H1 (cell line): ENCODE data around the gene NKAIN1. TPM values are rescaled to one million over a fixed set of nuclear protein-coding genes. Genes with fewer than 3 reads are reported as not detected.

Source experiments
- CHD2 ChIP-seq: IDR thresholded peaks from 2 replicates; pipeline ENCODE4 v1.6.1; 2012; ENCODE audit warnings: low read length, improper control_type of control experiment
- CREB1 ChIP-seq: IDR thresholded peaks from 2 replicates; pipeline ENCODE4 v1.6.1; 2012; ENCODE audit warnings: inconsistent platforms
- EZH2 ChIP-seq: fragments of 200-600 bp; sonication (generic); IDR thresholded peaks from 2 replicates; pipeline ENCODE4 v1.7.1; 2012; ENCODE audit warnings: low read depth, mild to moderate bottlenecking, moderate library complexity, low read length, inconsistent platforms; ENCODE audit not compliant: severe bottlenecking
- HDAC2 ChIP-seq, 2 experiments: fragments of 300-600 bp in 1 of 2; sonication (generic) in 1 of 2; IDR thresholded peaks; 2 replicates each; pipeline ENCODE4 v1.6.1; 2011 to 2012; ENCODE audit warnings: low read depth in 2 of 2, low read length in 2 of 2, mild to moderate bottlenecking in 2 of 2, moderate library complexity in 2 of 2, borderline replicate concordance in 1 of 2, inconsistent platforms in 1 of 2
- JUND ChIP-seq: IDR thresholded peaks from 2 replicates; pipeline ENCODE4 v1.6.1; 2011; ENCODE audit warnings: mild to moderate bottlenecking, improper control_type of control experiment, low read length
- KDM1A ChIP-seq: fragments of 200-600, 300-600 bp; sonication (generic); IDR thresholded peaks from 2 replicates; pipeline ENCODE4 v1.7.1; 2016; ENCODE audit warnings: mild to moderate bottlenecking, low read length, borderline replicate concordance
- NANOG ChIP-seq: IDR thresholded peaks from 2 replicates; pipeline ENCODE4 v1.6.1; 2011; ENCODE audit warnings: low read length, low read depth, mild to moderate bottlenecking, inconsistent platforms; ENCODE audit not compliant: insufficient read depth, poor library complexity, severe bottlenecking
- POLR2A ChIP-seq, 2 experiments: IDR thresholded peaks; 1 replicate in 1 of 2; 2 replicates in 1 of 2; pipeline ENCODE4 v1.6.1; 2011; ENCODE audit warnings: low read depth in 2 of 2, low read length in 2 of 2, mild to moderate bottlenecking in 2 of 2; ENCODE audit errors: control extremely low read depth in 1 of 2
- RBBP5 ChIP-seq: IDR thresholded peaks from 2 replicates; pipeline ENCODE4 v1.7.1; 2012; ENCODE audit warnings: low read depth, mild to moderate bottlenecking, inconsistent platforms, low read length, moderate library complexity, borderline replicate concordance
- RNF2 ChIP-seq: fragments of 200-900, 300-1000 bp; sonication (generic); IDR thresholded peaks from 2 replicates; pipeline ENCODE4 v1.7.1; 2016; ENCODE audit warnings: borderline replicate concordance, low read depth, mild to moderate bottlenecking, antibody characterized with exemption, low read length; ENCODE audit not compliant: poor library complexity, severe bottlenecking; ENCODE audit errors: missing control alignments
- SIN3A ChIP-seq, 2 experiments: IDR thresholded peaks in 1 of 2; conservative IDR thresholded peaks in 1 of 2; 2 replicates each; pipeline ENCODE4 v1.6.1; 2011 to 2012; ENCODE audit warnings: low read length in 2 of 2, improper control_type of control experiment in 1 of 2, low read depth in 1 of 2, mild to moderate bottlenecking in 1 of 2
- SUZ12 ChIP-seq: fragments of 200-600 bp; sonication (generic); IDR thresholded peaks from 2 replicates; pipeline ENCODE4 v1.6.1; 2012; ENCODE audit warnings: mild to moderate bottlenecking, inconsistent platforms, low read length, moderate library complexity, mixed read lengths
- TBP ChIP-seq: IDR thresholded peaks from 2 replicates; pipeline ENCODE4 v1.6.1; 2011; ENCODE audit warnings: low read depth, low read length, improper control_type of control experiment
- polyA plus RNA-seq, 7 experiments: library from polyadenylated mRNA; depleted of rRNA in 3 of 7; stranded (reverse) in 5 of 7; unstranded in 2 of 7; fragments of >200 nt in 5 of 7; fragments of 200-250 nt in 2 of 7; gene quantifications; 1 replicate in 5 of 7; 2 replicates in 1 of 7; 4 replicates in 1 of 7; pipeline versions ENCODE4 v1.2.1 to v1.2.3, GENCODE V29; 2011 to 2013; ENCODE audit warnings: missing spikeins in 2 of 7, mixed read lengths in 2 of 7
- total RNA-seq: library from RNA; stranded (reverse); fragmentation: NEBNext Ultra II Directional; extraction: Animal tissue kit (Norgen Biotek cat#: 25700); gene quantifications from 2 replicates; pipeline ENCODE4 v1.2.1, GENCODE V29; 2021
- TF ChIP-seq, protein P1 (sequence below), 3 experiments: IDR thresholded peaks; 1 replicate in 2 of 3; 2 replicates in 1 of 3; pipeline versions ENCODE4 v1.5.1 to v1.6.1; 2011; ENCODE audit warnings: low read length in 3 of 3, mild to moderate bottlenecking in 3 of 3, inconsistent platforms in 2 of 3, low read depth in 1 of 3, moderate library complexity in 1 of 3; ENCODE audit not compliant: insufficient read depth in 1 of 3; ENCODE audit errors: control extremely low read depth in 1 of 3

NKAIN1 gene
- total and polyA plus RNA-seq, 2 of the 8 experiments (the other 6 are each of a cell fraction or from before 2014, with no cell fraction given) = 59.3 to 66.9 TPM

DNA sequence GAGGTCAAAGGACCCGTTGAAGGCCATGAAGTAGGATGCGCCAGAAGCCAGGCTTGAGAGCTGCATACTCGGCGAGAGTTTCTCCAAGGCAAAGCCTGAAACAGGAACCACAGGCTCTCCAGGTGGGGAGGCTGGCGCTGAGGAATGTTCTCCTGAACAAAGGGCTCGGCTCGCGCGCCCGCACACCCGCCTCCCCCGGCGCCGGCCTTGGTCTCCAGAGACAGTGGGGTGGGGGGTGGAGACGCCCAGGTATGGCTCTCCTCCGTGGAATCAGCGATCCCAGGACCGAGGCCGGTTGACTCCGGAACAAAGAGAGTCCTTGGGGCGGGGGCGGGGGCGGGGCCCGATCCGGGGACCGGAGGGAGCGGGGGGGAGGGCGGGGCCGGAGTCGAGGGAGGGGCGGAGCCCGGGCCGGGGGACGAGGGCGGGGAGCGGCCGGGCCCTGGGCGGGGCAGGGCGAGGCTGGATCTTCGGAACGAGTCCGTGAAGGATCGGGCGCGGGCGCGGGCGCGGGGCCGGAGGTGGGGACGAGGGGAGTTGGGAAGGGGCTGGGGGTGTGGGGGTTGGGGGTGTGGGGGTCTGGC lies 85.0 kb downstream of the NKAIN1 start (continued):
- TF ChIP-seq, protein P1, sequence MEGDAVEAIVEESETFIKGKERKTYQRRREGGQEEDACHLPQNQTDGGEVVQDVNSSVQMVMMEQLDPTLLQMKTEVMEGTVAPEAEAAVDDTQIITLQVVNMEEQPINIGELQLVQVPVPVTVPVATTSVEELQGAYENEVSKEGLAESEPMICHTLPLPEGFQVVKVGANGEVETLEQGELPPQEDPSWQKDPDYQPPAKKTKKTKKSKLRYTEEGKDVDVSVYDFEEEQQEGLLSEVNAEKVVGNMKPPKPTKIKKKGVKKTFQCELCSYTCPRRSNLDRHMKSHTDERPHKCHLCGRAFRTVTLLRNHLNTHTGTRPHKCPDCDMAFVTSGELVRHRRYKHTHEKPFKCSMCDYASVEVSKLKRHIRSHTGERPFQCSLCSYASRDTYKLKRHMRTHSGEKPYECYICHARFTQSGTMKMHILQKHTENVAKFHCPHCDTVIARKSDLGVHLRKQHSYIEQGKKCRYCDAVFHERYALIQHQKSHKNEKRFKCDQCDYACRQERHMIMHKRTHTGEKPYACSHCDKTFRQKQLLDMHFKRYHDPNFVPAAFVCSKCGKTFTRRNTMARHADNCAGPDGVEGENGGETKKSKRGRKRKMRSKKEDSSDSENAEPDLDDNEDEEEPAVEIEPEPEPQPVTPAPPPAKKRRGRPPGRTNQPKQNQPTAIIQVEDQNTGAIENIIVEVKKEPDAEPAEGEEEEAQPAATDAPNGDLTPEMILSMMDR (IDR thresholded peaks at IDR 0.05; ENCODE audit: control extremely low read depth in 1 of 3, insufficient read depth in 1 of 3, low read depth in 1 of 3, low read length in 3 of 3) = no peak
- TF ChIP-seq SIN3A (conservative IDR thresholded peaks at IDR 0.05 in 1 of 2, IDR thresholded peaks at IDR 0.05 in 1 of 2; ENCODE audit: low read depth in 1 of 2, low read length in 2 of 2) = no peak; a peak in 1 of 4 replicates
- no peak for TF ChIP-seq CREB1
- peak; percentile 61; the same call in 1 of the 2 replicates for TF ChIP-seq TBP
- no peak for TF ChIP-seq KDM1A
- TF ChIP-seq NANOG = no peak
- peak; percentile 69 to 80 for TF ChIP-seq POLR2A (IDR thresholded peaks at IDR 0.05; ENCODE audit: control extremely low read depth in 1 of 2, low read depth in 2 of 2, low read length in 2 of 2)
- peak; percentile 81; the same call in 1 of the 2 replicates for TF ChIP-seq RBBP5
- 0 out of 2 replicates have a peak, but pooled peaks have one; percentile 30 for TF ChIP-seq JUND
- TF ChIP-seq HDAC2 (IDR thresholded peaks at IDR 0.05; ENCODE audit: borderline replicate concordance in 1 of 2, low read depth in 2 of 2, low read length in 2 of 2) = peak; percentile 49 to 96
- TF ChIP-seq EZH2 = no peak
- 0 out of 2 replicates have a peak, but pooled peaks have one; percentile 5 for TF ChIP-seq CHD2
- no peak for TF ChIP-seq RNF2
- no peak for TF ChIP-seq SUZ12
- TF ChIP-seq, all 59 proteins: peak for 17
